ENCODE data around the gene TNS1.

- TF ChIP-seq POLR2AphosphoS5 (IDR thresholded peaks at IDR 0.05; ENCODE audit: low read depth, low read length) (no peak), CTCF (IDR thresholded peaks at IDR 0.05) (no peak), TCF7L2 (IDR thresholded peaks at IDR 0.05; ENCODE audit: low read depth, low read length) (no peak), REST (IDR thresholded peaks at IDR 0.05; ENCODE audit: insufficient read depth in 1 of 2, low read depth in 2 of 2, low read length in 1 of 2) (no peak), SIN3A (IDR thresholded peaks at IDR 0.05; ENCODE audit: borderline replicate concordance, insufficient read depth, low read depth, low read length) (no peak)
Measured at GRCh38 chr2:217856159-217856558, 146.6 kb downstream of the TNS1 start.

All from Panc1 (cell line).